ENCODE measurements around the gene CALU.

Gene CALU

GRCh38 chr7:128708235-128708634 lies 30.9 kb upstream of the CALU start:
- H3K9me3 ChIP-seq (ENCODE audit: control insufficient read depth, low read length): no peaks in the 10 kb centered on the region
- no peak overlapping the region for H3K4me3 ChIP-seq (ENCODE audit: low read depth, low read length)
- H3K36me3 ChIP-seq (ENCODE audit: control insufficient read depth, insufficient read depth, low read length): no peaks in the 10 kb centered on the region

GRCh38 chr7:128708824-128709223 lies 30.3 kb upstream of the CALU start:
- H3K9ac ChIP-seq: no peak overlapping the region
- no peaks in the 10 kb centered on the region for H3K4me1 ChIP-seq
- no peak for TF ChIP-seq CTCF (IDR thresholded peaks at IDR 0.05)
- no peaks in the 10 kb centered on the region for H3K36me3 ChIP-seq (ENCODE audit: control insufficient read depth, insufficient read depth, low read length)
- H3K4me2 ChIP-seq (ENCODE audit: low read length): no peak overlapping the region
- H3K27me3 ChIP-seq (ENCODE audit: control insufficient read depth, insufficient read depth, low read length): no peaks in the 10 kb centered on the region
- H3K9me3 ChIP-seq (ENCODE audit: control insufficient read depth, low read length): no peaks in the 10 kb centered on the region
- no peak overlapping the region for H3K4me3 ChIP-seq (ENCODE audit: low read depth, low read length)
- no peak overlapping the region for H2AFZ ChIP-seq
- no peaks in the 10 kb centered on the region for H3K79me2 ChIP-seq
- H3K27ac ChIP-seq: no peak overlapping the region

More at GRCh38 chr7:128708235-128708634, 30.9 kb upstream of the CALU start:
- Histone ChIP-seq H3K27me3 (ENCODE audit: control insufficient read depth, insufficient read depth, low read length) (no peaks in the 10 kb centered on the region), H3K79me2 (no peaks in the 10 kb centered on the region), H3K27ac (no peak overlapping the region), H3K9ac (no peak overlapping the region), H3K4me2 (ENCODE audit: low read length) (no peak overlapping the region), H3K4me1 (no peaks in the 10 kb centered on the region), H2AFZ (no peak overlapping the region)
- TF ChIP-seq CTCF (IDR thresholded peaks at IDR 0.05): no peak

- Histone ChIP-seq H3K9me3 (ENCODE audit: control insufficient read depth, low read length) (no peaks in the 10 kb centered on the region), H3K27me3 (ENCODE audit: control insufficient read depth, insufficient read depth, low read length) (no peaks in the 10 kb centered on the region), H3K4me1 (no peaks in the 10 kb centered on the region), H3K79me2 (no peaks in the 10 kb centered on the region), H3K27ac (no peak overlapping the region), H3K36me3 (ENCODE audit: control insufficient read depth, insufficient read depth, low read length) (no peaks in the 10 kb centered on the region), H3K9ac (no peak overlapping the region), H2AFZ (no peak overlapping the region), H3K4me3 (ENCODE audit: low read depth, low read length) (no peak overlapping the region), H3K4me2 (ENCODE audit: low read length) (no peak overlapping the region)
- no peak for TF ChIP-seq CTCF (IDR thresholded peaks at IDR 0.05)
These were observed 28.7 kb upstream of the CALU start for GRCh38 chr7:128710481-128710880.

- TF ChIP-seq CTCF (IDR thresholded peaks at IDR 0.05): no peak
- H2AFZ ChIP-seq: no peak overlapping the region
These were observed 25.4 kb upstream of the CALU start for GRCh38 chr7:128713794-128714193.

GRCh38 chr7:128714701-128715495 lies 24.3 kb upstream of the CALU start:
- H3K4me1 ChIP-seq: no peaks in the 10 kb centered on the region
- H3K4me3 ChIP-seq (ENCODE audit: low read depth, low read length): no peak overlapping the region
- H3K27ac ChIP-seq: no peak overlapping the region
- H3K27me3 ChIP-seq (ENCODE audit: control insufficient read depth, insufficient read depth, low read length): no peaks in the 10 kb centered on the region
- no peak overlapping the region for H2AFZ ChIP-seq
- H3K4me2 ChIP-seq (ENCODE audit: low read length): no peak overlapping the region
- TF ChIP-seq CTCF (IDR thresholded peaks at IDR 0.05): no peak
- H3K36me3 ChIP-seq (ENCODE audit: control insufficient read depth, insufficient read depth, low read length): no peaks in the 10 kb centered on the region
- no peaks in the 10 kb centered on the region for H3K9me3 ChIP-seq (ENCODE audit: control insufficient read depth, low read length)
- H3K9ac ChIP-seq: no peak overlapping the region
- H3K79me2 ChIP-seq: no peaks in the 10 kb centered on the region

More at GRCh38 chr7:128713794-128714193, 25.4 kb upstream of the CALU start:
- no peaks in the 10 kb centered on the region for H3K27me3 ChIP-seq (ENCODE audit: control insufficient read depth, insufficient read depth, low read length)
- no peaks in the 10 kb centered on the region for H3K79me2 ChIP-seq
- H3K9ac ChIP-seq: no peak overlapping the region
- H3K4me2 ChIP-seq (ENCODE audit: low read length): no peak overlapping the region
- no peaks in the 10 kb centered on the region for H3K9me3 ChIP-seq (ENCODE audit: control insufficient read depth, low read length)
- H3K4me3 ChIP-seq (ENCODE audit: low read depth, low read length): no peak overlapping the region
- no peak overlapping the region for H3K27ac ChIP-seq
- no peaks in the 10 kb centered on the region for H3K4me1 ChIP-seq
- H3K36me3 ChIP-seq (ENCODE audit: control insufficient read depth, insufficient read depth, low read length): no peaks in the 10 kb centered on the region
